Spinal cord (tissue), 10 donors: ENCODE data around the gene DCST2. TPM values are rescaled to one million over a fixed set of nuclear protein-coding genes. Genes with fewer than 3 reads are reported as not detected.
A peak's percentile ranks its signal among the peaks of the same experiment; 100 is the strongest.

Experiments used
- DNase-seq, 6 donors: peaks; one replicate each; pipeline versions ENCODE4 v3.0.0 to v3.0.0-alpha.2; 2013 to 2015; ENCODE audit warnings: low spot score in 6 of 6, low read depth in 4 of 6
- H3K27ac ChIP-seq: one replicate; pipeline ENCODE4 v1.5.1; 2013; ENCODE audit warnings: low read depth, low read length, control low read depth
- H3K27me3 ChIP-seq: one replicate; pipeline ENCODE4 v1.6.1; 2013; ENCODE audit warnings: low read length; ENCODE audit not compliant: control insufficient read depth, insufficient read depth
- H3K36me3 ChIP-seq: one replicate; pipeline ENCODE4 v1.6.1; 2013; ENCODE audit warnings: low read length; ENCODE audit not compliant: control insufficient read depth, insufficient read depth
- H3K4me1 ChIP-seq: one replicate; pipeline ENCODE4 v1.6.1; 2013; ENCODE audit warnings: low read length; ENCODE audit not compliant: control insufficient read depth, insufficient read depth
- H3K4me3 ChIP-seq: one replicate; pipeline ENCODE4 v1.5.1; 2013; ENCODE audit warnings: low read depth, low read length, control low read depth
- H3K9me3 ChIP-seq: one replicate; pipeline ENCODE4 v1.6.1; 2013; ENCODE audit warnings: low read length; ENCODE audit not compliant: control insufficient read depth, insufficient read depth
- WGBS: methylation state at CpG from one replicate; pipeline ENCODE4 v1.1.5; 2013; ENCODE audit warnings: missing lambda C conversion rate; ENCODE audit not compliant: insufficient coverage; 5-methylcytosine and 5-hydroxymethylcytosine counted together
- polyA plus RNA-seq, 2 donors: library from polyadenylated mRNA; unstranded; fragments of 120-200 nt; gene quantifications; one replicate each; pipeline ENCODE4 v1.2.1, GENCODE V29; 2013; ENCODE audit not compliant: insufficient read length in 2 of 2
- total RNA-seq, 2 donors: library from RNA; depleted of rRNA in 1 of 2; stranded (reverse); fragments of 120-200 nt in 1 of 2; fragments of >200 nt in 1 of 2; gene quantifications; one replicate each; pipeline versions ENCODE4 v1.2.3 to v1.2.4, GENCODE V29; 2013 to 2014
- donor health status: healthy.

DCST2 gene
- total and polyA plus RNA-seq, 4 donors = 0.10 to 1.2 (median 1.1) TPM

GRCh38 chr1:154972517-154973343, 60.9 kb downstream of the DCST2 start:
- Histone ChIP-seq H3K27ac (peak overlapping the region; percentile 98), H3K9me3 (no peaks in the 10 kb centered on the region), H3K4me1 (peaks cover 54% of the 10 kb centered on the region), H3K36me3 (peaks cover 10% of the 10 kb centered on the region), H3K4me3 (no peak overlapping the region), H3K27me3 (no peaks in the 10 kb centered on the region)
- 27% methylated on average over 7 of the region's 18 CpGs for WGBS
- DNase-seq = peak in 1 of 6 donors; percentile 55

DNA sequence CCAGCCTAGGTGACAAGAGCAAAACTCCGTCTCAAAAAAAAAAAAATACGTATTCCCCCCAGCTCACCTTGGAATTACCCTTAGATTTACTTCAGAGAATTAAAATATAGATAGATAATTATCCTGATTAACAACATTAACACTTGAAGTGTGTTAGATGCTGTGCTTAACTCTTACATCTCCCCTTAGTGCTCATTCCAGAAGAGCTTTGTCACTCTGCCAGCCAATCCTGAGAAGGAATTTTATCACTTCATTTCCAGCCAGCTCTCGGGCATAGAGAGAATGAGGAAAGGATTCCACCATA, 61.4 kb downstream of the DCST2 start:
- Histone ChIP-seq H3K36me3 (peaks cover 14% of the 10 kb centered on the region), H3K9me3 (no peaks in the 10 kb centered on the region), H3K4me1 (peaks cover 57% of the 10 kb centered on the region), H3K27ac (peak overlapping the region; percentile 98), H3K27me3 (no peaks in the 10 kb centered on the region), H3K4me3 (no peak overlapping the region)
- no peak for DNase-seq
- no CpG with 5 or more reads among the region's 3 CpGs for WGBS

DNA sequence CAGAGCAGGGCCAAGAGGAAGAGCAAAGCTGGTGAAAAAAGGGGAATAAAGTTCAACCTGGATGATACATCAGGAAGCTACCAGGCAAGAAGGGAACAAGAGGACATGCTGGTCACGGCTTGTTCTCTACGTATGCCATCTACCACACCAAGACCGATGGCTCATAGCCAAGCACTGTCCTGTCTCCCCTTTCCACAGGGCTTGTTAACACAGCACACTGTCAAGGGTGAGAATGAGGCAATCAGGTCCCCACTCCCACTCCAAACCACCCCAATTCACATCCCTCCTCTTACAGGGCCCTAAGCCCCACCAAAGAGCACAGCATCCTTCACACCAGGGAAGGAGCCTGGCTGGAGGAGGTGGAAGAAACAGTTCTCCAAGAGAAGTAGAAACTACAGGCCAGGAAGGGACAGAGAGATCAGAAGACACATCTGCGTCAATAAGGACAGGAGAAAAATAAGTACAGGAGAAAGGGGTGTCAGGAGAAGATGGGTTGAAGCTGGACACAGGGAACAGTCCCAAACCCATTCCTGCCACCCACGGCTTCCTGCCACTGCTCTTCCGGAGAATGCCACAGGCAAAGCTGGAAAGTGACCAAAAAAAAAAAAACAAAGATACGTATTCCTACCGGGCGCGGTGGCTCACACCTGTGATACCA, 62.1 kb downstream of the DCST2 start:
- peaks cover 20% of the 10 kb centered on the region for H3K36me3 ChIP-seq
- peak overlapping the region; percentile 38 for H3K4me3 ChIP-seq
- no peak for DNase-seq
- 66% methylated on average over 9 of the region's 10 CpGs for WGBS
- no peaks in the 10 kb centered on the region for H3K27me3 ChIP-seq
- H3K9me3 ChIP-seq = no peaks in the 10 kb centered on the region
- peak overlapping the region; percentile 91 for H3K27ac ChIP-seq
- H3K4me1 ChIP-seq = peaks cover 57% of the 10 kb centered on the region

- peaks cover 57% of the 10 kb centered on the region for H3K4me1 ChIP-seq
- peak within 1 kb of the TSS; percentile 38 for H3K4me3 ChIP-seq
- H3K27me3 ChIP-seq = no peaks in the 10 kb centered on the region
- DNase-seq = peak in 3 of 6 donors; percentile 78 to 95 (median 90)
- peaks cover 26% of the 10 kb centered on the region for H3K36me3 ChIP-seq
- 4% methylated on average over 9 of the region's 15 CpGs for WGBS
- peak within 1 kb of the TSS; percentile 91 for H3K27ac ChIP-seq
- no peaks in the 10 kb centered on the region for H3K9me3 ChIP-seq
These were observed 62.8 kb downstream of the DCST2 start, which contains the start of gene SHC1 for GRCh38 chr1:154970631-154971340. Gene SHC1 (minus strand): TSS chr1:154970747. CDS start chr1:154970526, 221 bp downstream.

GRCh38 chr1:154969860-154970452, 63.6 kb downstream of the DCST2 start:
- Histone ChIP-seq H3K36me3 (peaks cover 33% of the 10 kb centered on the region), H3K4me3 (peak overlapping the region; percentile 38), H3K4me1 (peaks cover 52% of the 10 kb centered on the region), H3K9me3 (no peaks in the 10 kb centered on the region), H3K27me3 (no peaks in the 10 kb centered on the region), H3K27ac (peak overlapping the region; percentile 91)
- WGBS = 10% methylated on average over 12 of the region's 22 CpGs
- peak in 1 of 6 donors; percentile 34 for DNase-seq

DNA sequence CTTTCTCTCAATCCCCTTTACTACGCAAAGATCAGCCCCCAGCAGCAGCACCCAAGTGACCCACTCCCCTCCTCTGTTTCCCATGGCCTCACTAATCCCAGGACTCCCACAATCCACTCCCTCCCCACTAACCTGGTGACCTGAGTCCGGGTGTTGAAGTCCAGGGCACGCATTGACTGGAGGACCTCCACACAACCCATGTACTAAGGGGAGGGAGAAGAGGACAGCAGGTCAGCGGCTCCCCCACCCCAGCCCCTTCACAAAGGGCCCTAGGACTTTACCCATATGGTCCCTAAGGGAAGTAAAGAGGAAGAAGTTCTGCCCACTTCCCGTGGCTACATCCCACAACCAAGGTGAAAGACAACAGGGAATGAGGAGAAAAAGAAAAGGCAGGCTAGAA, 64.3 kb downstream of the DCST2 start:
- Histone ChIP-seq H3K4me3 (peak overlapping the region; percentile 38), H3K27ac (peak overlapping the region; percentile 91), H3K27me3 (no peaks in the 10 kb centered on the region), H3K9me3 (no peaks in the 10 kb centered on the region), H3K4me1 (peaks cover 52% of the 10 kb centered on the region), H3K36me3 (peaks cover 37% of the 10 kb centered on the region)
- 43% methylated on average over 1 of the region's 5 CpGs for WGBS
- no peak for DNase-seq

DNA sequence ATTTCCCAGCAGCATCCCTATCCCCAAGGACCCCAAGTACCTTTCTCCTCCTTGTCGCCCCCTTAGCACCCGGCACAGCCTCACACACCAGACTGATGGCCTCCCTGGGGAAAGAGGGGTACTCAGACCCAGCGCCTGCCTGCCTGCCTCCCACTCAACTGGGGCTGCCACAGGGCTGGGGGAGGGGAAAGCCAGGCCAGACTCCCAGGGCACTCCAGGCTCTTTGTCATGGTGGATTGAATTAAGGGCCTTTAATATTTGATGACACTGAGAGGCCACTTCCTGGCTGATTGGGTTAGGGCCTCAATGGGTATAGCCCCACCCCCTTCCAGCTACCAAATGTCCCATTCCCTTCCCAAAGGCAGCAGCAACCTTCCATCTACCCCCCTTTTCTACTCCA, 64.8 kb downstream of the DCST2 start:
- peaks cover 39% of the 10 kb centered on the region for H3K36me3 ChIP-seq
- H3K4me1 ChIP-seq = peaks cover 52% of the 10 kb centered on the region
- no peaks in the 10 kb centered on the region for H3K9me3 ChIP-seq
- H3K4me3 ChIP-seq = no peak overlapping the region
- no CpG with 5 or more reads among the region's 3 CpGs for WGBS
- H3K27ac ChIP-seq = no peak overlapping the region
- no peak for DNase-seq
- no peaks in the 10 kb centered on the region for H3K27me3 ChIP-seq
